HG02678 (cell line): ENCODE measurements around the gene TTC4.

Experiments used
- ATAC-seq: cut with Tn5 transposase; IDR thresholded peaks from one replicate; pipeline ENCODE4 v1.9.1; 2021; ENCODE audit warnings: mild to moderate bottlenecking, moderate library complexity; ENCODE audit not compliant: unreplicated experiment

The TTC4 gene

GRCh38 chr1:54781023-54781723 is 65.5 kb downstream of the TTC4 start:
- ATAC-seq, result no peak

- ATAC-seq, result no peak
These were observed 66.5 kb downstream of the TTC4 start for GRCh38 chr1:54782156-54782555.

- ATAC-seq, result no peak
These were observed 66.9 kb downstream of the TTC4 start for GRCh38 chr1:54782588-54782987.

- ATAC-seq, result no peak
These were observed 68.4 kb downstream of the TTC4 start for GRCh38 chr1:54784066-54784465.

- no peak for ATAC-seq
These were observed 71.1 kb downstream of the TTC4 start for GRCh38 chr1:54786778-54787177.

- ATAC-seq, result no peak
These were observed 71.9 kb downstream of the TTC4 start for GRCh38 chr1:54787604-54788003.

- no peak for ATAC-seq
These were observed 72.8 kb downstream of the TTC4 start for GRCh38 chr1:54788459-54788858.

GRCh38 chr1:54791880-54792522 is 76.3 kb downstream of the TTC4 start:
- ATAC-seq, result no peak
